Spleen (tissue), 11 donors: ENCODE data around the gene VMP1. TPM values are rescaled to one million over a fixed set of nuclear protein-coding genes. Genes with fewer than 3 reads are reported as not detected.

Source experiments
- DNase-seq: peaks from one replicate; pipeline ENCODE4 v3.0.0-alpha.2; 2020
- H3K27ac ChIP-seq, 8 donors: fragments of 200-600 bp; sonication (generic) in 7 of 8; 1 replicate in 4 of 8; 2 replicates in 4 of 8; pipeline versions ENCODE4 v1.5.0 to v1.8.0; 2016 to 2021; ENCODE audit warnings: inconsistent platforms in 4 of 8, mild to moderate bottlenecking in 4 of 8, moderate library complexity in 1 of 8
- H3K27me3 ChIP-seq, 7 donors: fragments of 200-600 bp; sonication (generic) in 6 of 7; replicated peaks in 1 of 7; 1 replicate in 4 of 7; 2 replicates in 3 of 7; pipeline versions ENCODE4 v1.5.0 to v1.8.0; 2016 to 2021; ENCODE audit warnings: inconsistent platforms in 3 of 7, mild to moderate bottlenecking in 1 of 7
- H3K36me3 ChIP-seq, 6 donors: fragments of 200-600 bp; sonication (generic) in 5 of 6; 1 replicate in 4 of 6; 2 replicates in 2 of 6; pipeline versions ENCODE4 v1.5.0 to v1.8.0; 2016 to 2021; ENCODE audit warnings: inconsistent platforms in 2 of 6
- H3K4me1 ChIP-seq, 6 donors: fragments of 200-600 bp; sonication (generic) in 5 of 6; 1 replicate in 3 of 6; 2 replicates in 3 of 6; pipeline versions ENCODE4 v1.5.0 to v1.8.0; 2016 to 2021; ENCODE audit warnings: inconsistent platforms in 3 of 6
- H3K4me3 ChIP-seq, 8 donors: fragments of 200-600 bp; sonication (generic) in 7 of 8; 1 replicate in 4 of 8; 2 replicates in 4 of 8; pipeline versions ENCODE4 v1.5.0 to v1.8.0; 2016 to 2021; ENCODE audit warnings: inconsistent platforms in 4 of 8, mild to moderate bottlenecking in 4 of 8, moderate library complexity in 2 of 8
- H3K9me3 ChIP-seq, 8 donors: fragments of 200-600 bp; sonication (generic) in 7 of 8; 1 replicate in 4 of 8; 2 replicates in 4 of 8; pipeline versions ENCODE4 v1.5.0 to v1.8.0; 2016 to 2021; ENCODE audit warnings: inconsistent platforms in 4 of 8
- POLR2A ChIP-seq, 3 donors: fragments of 450-650 bp; IDR thresholded peaks; one replicate each; pipeline ENCODE4 v1.5.1; 2017; ENCODE audit warnings: antibody characterized with exemption in 3 of 3, mild to moderate bottlenecking in 1 of 3
- POLR2AphosphoS5 ChIP-seq, 3 donors: sonication (generic); formaldehyde crosslinking; IDR thresholded peaks; one replicate each; pipeline ENCODE4 v1.5.1; 2017; ENCODE audit warnings: antibody characterized with exemption in 3 of 3
- WGBS, 5 donors: extraction: QIAGEN DNeasy Blood & Tissue Kit in 3 of 5; methylation state at CpG; one replicate each; pipeline versions ENCODE4 v1.1.5 to v1.1.7; 2013 to 2018; 5-methylcytosine and 5-hydroxymethylcytosine counted together
- intact Hi-C: fragments of 100-400 bp; cut with DNase I; formaldehyde crosslinking; loops from one replicate; pipeline ENCODE4 v1.15.0; 2023; ENCODE audit warnings: low total_unique reads
- polyA plus RNA-seq, 3 donors: library from polyadenylated mRNA; stranded (reverse); fragments of 200-250 nt; gene quantifications; one replicate each; pipeline ENCODE4 v1.2.1, GENCODE V29; 2013
- total RNA-seq, 7 donors: library from RNA; depleted of rRNA in 3 of 7; stranded (reverse); fragments of >200 nt in 3 of 7; fragmentation: NEBNext Ultra II Directional in 4 of 7; extraction: Animal tissue kit (Norgen Biotek cat#: 25700) in 4 of 7; gene quantifications; one replicate each; pipeline versions ENCODE4 v1.1.0 to v1.2.1, GENCODE V29; 2016 to 2021
- TF ChIP-seq, protein P1 (sequence below), 11 experiments: fragments of 200-600 bp in 7 of 11; fragments of 450-650 bp in 4 of 11; sonication (generic) in 4 of 11; IDR thresholded peaks in 8 of 11; conservative IDR thresholded peaks in 3 of 11; 1 replicate in 7 of 11; 2 replicates in 4 of 11; pipeline versions ENCODE4 v1.4.0 to v1.8.0; 2016 to 2021; ENCODE audit warnings: antibody characterized with exemption in 11 of 11, inconsistent platforms in 4 of 11, mild to moderate bottlenecking in 1 of 11
- donor health status: healthy with polysubstance abuse.
- donor health status: DM: no; HTN: no; CAD: no; lungs with moderate emphysema.
- donor health status: DM: no; HTN: no; CAD: no.
- donor health status: Bipolar disorder and iron deficiency.
- donor health status: healthy.
- donor health status: DM: no; HTN: no; CAD: no.
- donor health status: DM: yes; HTN: yes; CAD: no.

VMP1 gene
- total and polyA plus RNA-seq, 10 donors = 53.2 to 649 (median 304) TPM

DNA sequence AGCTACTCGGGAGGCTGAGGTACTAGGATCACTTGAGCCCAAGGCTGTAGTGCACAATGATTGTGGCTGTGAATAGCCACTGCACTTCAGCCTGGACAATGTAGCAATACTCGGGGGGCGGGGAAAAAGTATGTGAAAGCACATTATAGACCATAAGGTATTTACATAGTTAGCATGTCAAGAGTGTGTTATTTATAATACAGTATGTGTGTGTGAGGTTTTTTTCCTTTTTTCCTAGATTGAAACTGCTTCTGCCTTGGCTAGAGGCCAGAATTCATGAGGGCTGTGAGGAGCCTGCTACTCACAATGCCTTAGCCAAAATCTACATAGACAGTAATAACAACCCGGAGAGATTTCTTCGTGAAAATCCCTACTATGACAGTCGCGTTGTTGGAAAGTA is 30.7 kb upstream of the VMP1 start:
- Histone ChIP-seq H3K27ac (no peak overlapping the region), H3K4me1 (peaks cover 0 to 42% (median 16%) of the 10 kb centered on the region in 6 donors), H3K4me3 (no peak overlapping the region), H3K36me3 (peaks cover 5 to 99% (median 86%) of the 10 kb centered on the region in 6 donors), H3K27me3 (no peaks in the 10 kb centered on the region), H3K9me3 (no peaks in the 10 kb centered on the region)
- intact Hi-C loops = no loop called here
- 93 to 96% (median 95%) methylated on average over 7 of the region's 7 CpGs for WGBS, 5 donors
- no peak for DNase-seq
- TF ChIP-seq POLR2A (IDR thresholded peaks at IDR 0.05) = no peak
- TF ChIP-seq, protein P1, sequence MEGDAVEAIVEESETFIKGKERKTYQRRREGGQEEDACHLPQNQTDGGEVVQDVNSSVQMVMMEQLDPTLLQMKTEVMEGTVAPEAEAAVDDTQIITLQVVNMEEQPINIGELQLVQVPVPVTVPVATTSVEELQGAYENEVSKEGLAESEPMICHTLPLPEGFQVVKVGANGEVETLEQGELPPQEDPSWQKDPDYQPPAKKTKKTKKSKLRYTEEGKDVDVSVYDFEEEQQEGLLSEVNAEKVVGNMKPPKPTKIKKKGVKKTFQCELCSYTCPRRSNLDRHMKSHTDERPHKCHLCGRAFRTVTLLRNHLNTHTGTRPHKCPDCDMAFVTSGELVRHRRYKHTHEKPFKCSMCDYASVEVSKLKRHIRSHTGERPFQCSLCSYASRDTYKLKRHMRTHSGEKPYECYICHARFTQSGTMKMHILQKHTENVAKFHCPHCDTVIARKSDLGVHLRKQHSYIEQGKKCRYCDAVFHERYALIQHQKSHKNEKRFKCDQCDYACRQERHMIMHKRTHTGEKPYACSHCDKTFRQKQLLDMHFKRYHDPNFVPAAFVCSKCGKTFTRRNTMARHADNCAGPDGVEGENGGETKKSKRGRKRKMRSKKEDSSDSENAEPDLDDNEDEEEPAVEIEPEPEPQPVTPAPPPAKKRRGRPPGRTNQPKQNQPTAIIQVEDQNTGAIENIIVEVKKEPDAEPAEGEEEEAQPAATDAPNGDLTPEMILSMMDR (IDR thresholded peaks at IDR 0.05 in 8 of 11, conservative IDR thresholded peaks at IDR 0.05 in 3 of 11) = no peak
- no peak for TF ChIP-seq POLR2AphosphoS5 (IDR thresholded peaks at IDR 0.05)

DNA sequence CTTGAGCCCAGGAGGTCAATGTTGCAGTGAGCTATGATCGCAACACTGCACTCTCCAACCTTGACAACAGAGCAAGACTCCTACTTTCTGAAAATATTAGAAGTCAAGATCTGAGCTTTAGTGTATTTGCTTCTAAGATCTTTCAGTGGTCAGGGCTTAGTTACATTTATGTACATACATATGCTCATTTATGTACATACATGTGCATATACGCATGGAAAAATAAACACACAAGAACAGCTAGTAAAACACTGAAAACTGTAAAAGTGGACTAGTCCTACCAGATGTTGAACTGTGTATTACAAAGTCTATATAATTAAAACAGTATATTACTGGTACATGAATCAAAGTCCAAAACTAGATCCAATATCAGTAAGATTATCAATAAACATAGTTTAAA is 28.5 kb upstream of the VMP1 start:
- no peak for TF ChIP-seq POLR2A (IDR thresholded peaks at IDR 0.05)
- TF ChIP-seq POLR2AphosphoS5 (IDR thresholded peaks at IDR 0.05) = no peak
- TF ChIP-seq, protein P1 (IDR thresholded peaks at IDR 0.05 in 8 of 11, conservative IDR thresholded peaks at IDR 0.05 in 3 of 11) = no peak
- H3K9me3 ChIP-seq = no peaks in the 10 kb centered on the region
- no peak overlapping the region for H3K27ac ChIP-seq
- intact Hi-C loops = no loop called here
- DNase-seq = no peak
- peaks cover 14 to 100% (median 96%) of the 10 kb centered on the region in 6 donors for H3K36me3 ChIP-seq
- H3K27me3 ChIP-seq = no peaks in the 10 kb centered on the region
- H3K4me3 ChIP-seq = no peak overlapping the region
- 49 to 94% (median 51%) methylated on average over 2 of the region's 2 CpGs for WGBS, 5 donors
- peaks cover 0 to 29% (median 15%) of the 10 kb centered on the region in 6 donors for H3K4me1 ChIP-seq

DNA sequence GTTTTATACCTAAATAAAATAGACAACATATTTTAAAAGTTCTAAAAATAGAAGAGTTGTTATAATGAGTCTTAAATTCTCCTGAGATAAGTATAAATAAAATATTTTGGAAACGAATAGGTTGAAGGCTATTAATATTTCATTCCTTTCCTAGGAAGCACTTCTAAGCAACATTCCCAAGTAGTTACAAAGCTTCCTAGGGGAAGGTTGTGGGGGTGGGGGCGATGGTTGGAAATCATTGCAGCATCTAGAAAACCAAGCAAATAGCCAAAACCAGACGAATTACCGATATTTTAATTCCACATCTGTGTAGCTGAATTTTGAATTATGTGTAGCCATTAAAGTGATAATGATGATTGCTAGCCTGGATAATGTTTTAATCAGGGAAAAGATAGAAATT is 27.1 kb upstream of the VMP1 start:
- Histone ChIP-seq H3K9me3 (no peaks in the 10 kb centered on the region), H3K27me3 (no peaks in the 10 kb centered on the region), H3K4me1 (peaks cover 0 to 15% (median 4%) of the 10 kb centered on the region in 6 donors), H3K27ac (no peak overlapping the region), H3K4me3 (no peak overlapping the region), H3K36me3 (peaks cover 14 to 100% (median 99%) of the 10 kb centered on the region in 6 donors)
- DNase-seq = no peak
- 87 to 92% (median 92%) methylated on average over 4 of the region's 4 CpGs for WGBS, 5 donors
- no peak for TF ChIP-seq POLR2A (IDR thresholded peaks at IDR 0.05)
- no peak for TF ChIP-seq POLR2AphosphoS5 (IDR thresholded peaks at IDR 0.05)
- TF ChIP-seq, protein P1 (IDR thresholded peaks at IDR 0.05 in 8 of 11, conservative IDR thresholded peaks at IDR 0.05 in 3 of 11) = no peak
- intact Hi-C loops = no loop called here

DNA sequence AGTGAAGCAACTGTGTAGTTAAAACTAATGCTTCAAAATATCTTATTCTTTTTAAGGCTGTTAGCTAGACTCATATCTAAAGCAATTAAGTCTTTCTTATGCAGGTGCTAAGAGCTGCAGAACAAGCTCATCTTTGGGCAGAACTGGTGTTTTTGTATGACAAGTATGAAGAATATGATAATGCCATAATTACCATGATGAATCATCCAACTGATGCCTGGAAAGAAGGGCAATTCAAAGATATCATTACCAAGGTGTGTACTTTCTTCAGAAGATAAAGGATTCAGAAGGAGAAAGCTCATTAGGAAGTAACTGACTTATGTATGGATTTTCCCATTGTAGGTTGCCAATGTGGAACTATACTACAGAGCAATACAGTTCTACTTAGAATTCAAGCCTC is 24.2 kb upstream of the VMP1 start:
- H3K4me3 ChIP-seq = no peak overlapping the region
- intact Hi-C loops = no loop called here
- H3K27ac ChIP-seq = no peak overlapping the region
- H3K27me3 ChIP-seq = no peaks in the 10 kb centered on the region
- H3K4me1 ChIP-seq = peaks cover 0 to 13% (median 0%) of the 10 kb centered on the region in 6 donors
- TF ChIP-seq, protein P1 (IDR thresholded peaks at IDR 0.05 in 8 of 11, conservative IDR thresholded peaks at IDR 0.05 in 3 of 11) = no peak
- TF ChIP-seq POLR2A (IDR thresholded peaks at IDR 0.05) = no peak
- TF ChIP-seq POLR2AphosphoS5 (IDR thresholded peaks at IDR 0.05) = no peak
- peaks cover 16 to 100% (median 98%) of the 10 kb centered on the region in 6 donors for H3K36me3 ChIP-seq
- no peak for DNase-seq
- no peaks in the 10 kb centered on the region for H3K9me3 ChIP-seq
